ENCODE measurements around the gene NFYA. TPM values are rescaled to one million over a fixed set of nuclear protein-coding genes. Genes with fewer than 3 reads are reported as not detected.

The NFYA gene
- total and polyA plus RNA-seq, 4 donors: 5.9 to 38.0 (median 16.7) TPM

DNA sequence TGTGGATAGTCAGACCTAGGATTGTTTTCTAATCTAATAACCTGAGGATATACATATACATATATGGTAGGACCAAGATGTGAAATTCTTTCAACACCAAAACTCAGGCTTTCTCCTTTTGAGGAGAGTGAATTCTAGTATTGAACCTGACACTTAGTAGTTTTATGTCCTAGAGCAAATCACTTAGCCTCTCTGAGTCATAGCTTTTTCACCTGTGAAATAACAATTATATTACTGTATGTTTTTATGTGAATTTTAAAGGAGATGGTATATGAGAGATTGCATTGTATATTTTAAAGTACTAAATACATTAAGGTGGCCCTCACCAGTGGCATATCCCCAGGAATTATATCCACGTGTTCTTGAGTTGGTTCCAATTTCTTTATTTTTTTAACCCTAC lies 46.7 kb downstream of the NFYA start:
- 40 to 67% methylated on average over 1 of the region's 1 CpG for WGBS, 2 donors
- DNase-seq (no peak), ATAC-seq (ENCODE audit: insufficient read depth, low FRiP score) (no peak)
- H3K9me3 ChIP-seq (ENCODE audit: control insufficient read depth in 4 of 4, insufficient read depth in 3 of 4, low read length in 3 of 4): no peaks in the 10 kb centered on the region
- no peak overlapping the region for H3K27ac ChIP-seq (ENCODE audit: low read depth in 1 of 2, low read length in 1 of 2)
- H3K4me1 ChIP-seq (ENCODE audit: control insufficient read depth in 5 of 5, insufficient read depth in 5 of 5, low read length in 5 of 5): no peaks in the 10 kb centered on the region
- H3K9ac ChIP-seq (ENCODE audit: insufficient read depth in 1 of 2, low read length in 2 of 2): no peak overlapping the region
- H3K36me3 ChIP-seq (ENCODE audit: control insufficient read depth in 4 of 4, insufficient read depth in 4 of 4, low read length in 4 of 4): peaks cover 0 to 5% (median 0%) of the 10 kb centered on the region in 4 donors
- TF ChIP-seq CTCF (IDR thresholded peaks at IDR 0.05; ENCODE audit: control extremely low read depth, extremely low read depth): no peak
- no peak overlapping the region for H3K4me3 ChIP-seq
- H3K27me3 ChIP-seq (ENCODE audit: control insufficient read depth in 3 of 3, insufficient read depth in 3 of 3, low read length in 2 of 3): no peaks in the 10 kb centered on the region

DNA sequence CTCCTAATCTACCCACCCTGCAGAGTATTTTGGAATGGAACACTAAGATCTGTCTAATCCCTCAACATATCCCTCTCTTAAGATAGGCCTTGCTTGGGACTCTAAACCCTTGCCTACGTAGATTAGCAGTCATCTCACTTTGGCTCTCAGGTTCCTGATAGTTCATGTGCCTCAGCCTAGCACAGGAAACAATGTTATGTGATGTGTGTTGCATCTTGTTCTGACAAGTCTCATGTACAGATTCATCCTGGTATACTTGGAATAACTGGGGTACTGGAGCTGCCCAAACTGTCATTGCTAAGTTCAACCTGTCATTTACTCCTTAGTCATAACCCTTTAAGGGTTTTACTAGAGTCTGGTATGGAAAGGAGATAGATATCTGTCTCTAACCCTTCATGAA lies 47.3 kb downstream of the NFYA start:
- peaks cover 0 to 5% (median 0%) of the 10 kb centered on the region in 4 donors for H3K36me3 ChIP-seq (ENCODE audit: control insufficient read depth in 4 of 4, insufficient read depth in 4 of 4, low read length in 4 of 4)
- ATAC-seq (ENCODE audit: insufficient read depth, low FRiP score): no peak
- 97 to 99% methylated on average over 1 of the region's 1 CpG for WGBS, 2 donors
- no peak overlapping the region for H3K9ac ChIP-seq (ENCODE audit: insufficient read depth in 1 of 2, low read length in 2 of 2)
- no peaks in the 10 kb centered on the region for H3K27me3 ChIP-seq (ENCODE audit: control insufficient read depth in 3 of 3, insufficient read depth in 3 of 3, low read length in 2 of 3)
- no peaks in the 10 kb centered on the region for H3K4me1 ChIP-seq (ENCODE audit: control insufficient read depth in 5 of 5, insufficient read depth in 5 of 5, low read length in 5 of 5)
- TF ChIP-seq CTCF (IDR thresholded peaks at IDR 0.05; ENCODE audit: control extremely low read depth, extremely low read depth): no peak
- no peak overlapping the region for H3K4me3 ChIP-seq
- no peaks in the 10 kb centered on the region for H3K9me3 ChIP-seq (ENCODE audit: control insufficient read depth in 4 of 4, insufficient read depth in 3 of 4, low read length in 3 of 4)
- DNase-seq: no peak
- H3K27ac ChIP-seq (ENCODE audit: low read depth in 1 of 2, low read length in 1 of 2): no peak overlapping the region

- Histone ChIP-seq H3K4me3 (no peak overlapping the region), H3K4me1 (ENCODE audit: control insufficient read depth in 5 of 5, insufficient read depth in 5 of 5, low read length in 5 of 5) (no peaks in the 10 kb centered on the region), H3K27me3 (ENCODE audit: control insufficient read depth in 3 of 3, insufficient read depth in 3 of 3, low read length in 2 of 3) (no peaks in the 10 kb centered on the region), H3K36me3 (ENCODE audit: control insufficient read depth in 4 of 4, insufficient read depth in 4 of 4, low read length in 4 of 4) (peaks cover 0 to 5% (median 0%) of the 10 kb centered on the region in 4 donors), H3K9ac (ENCODE audit: insufficient read depth in 1 of 2, low read length in 2 of 2) (no peak overlapping the region), H3K27ac (ENCODE audit: low read depth in 1 of 2, low read length in 1 of 2) (no peak overlapping the region), H3K9me3 (ENCODE audit: control insufficient read depth in 4 of 4, insufficient read depth in 3 of 4, low read length in 3 of 4) (no peaks in the 10 kb centered on the region)
- ATAC-seq (ENCODE audit: insufficient read depth, low FRiP score) (peak; percentile 68), DNase-seq (no peak)
- TF ChIP-seq CTCF (IDR thresholded peaks at IDR 0.05; ENCODE audit: control extremely low read depth, extremely low read depth): no peak
- WGBS, 2 donors: 72 to 90% methylated on average over 1 of the region's 1 CpG
Measured at GRCh38 chr6:41122373-41122772, 49.6 kb downstream of the NFYA start.

GRCh38 chr6:41122918-41123317 lies 50.1 kb downstream of the NFYA start:
- H3K27ac ChIP-seq (ENCODE audit: low read depth in 1 of 2, low read length in 1 of 2): no peak overlapping the region
- no peaks in the 10 kb centered on the region for H3K27me3 ChIP-seq (ENCODE audit: control insufficient read depth in 3 of 3, insufficient read depth in 3 of 3, low read length in 2 of 3)
- DNase-seq (peak in 1 of 3 donors; percentile 21), ATAC-seq (ENCODE audit: insufficient read depth, low FRiP score) (no peak)
- no peak for TF ChIP-seq CTCF (IDR thresholded peaks at IDR 0.05; ENCODE audit: control extremely low read depth, extremely low read depth)
- no peaks in the 10 kb centered on the region for H3K4me1 ChIP-seq (ENCODE audit: control insufficient read depth in 5 of 5, insufficient read depth in 5 of 5, low read length in 5 of 5)
- 71 to 85% methylated on average over 1 of the region's 1 CpG for WGBS, 2 donors
- no peak overlapping the region for H3K4me3 ChIP-seq
- H3K9me3 ChIP-seq (ENCODE audit: control insufficient read depth in 4 of 4, insufficient read depth in 3 of 4, low read length in 3 of 4): no peaks in the 10 kb centered on the region
- H3K9ac ChIP-seq (ENCODE audit: insufficient read depth in 1 of 2, low read length in 2 of 2): no peak overlapping the region
- H3K36me3 ChIP-seq (ENCODE audit: control insufficient read depth in 4 of 4, insufficient read depth in 4 of 4, low read length in 4 of 4): peaks cover 0 to 5% (median 0%) of the 10 kb centered on the region in 4 donors

Measured in lung (tissue), 12 donors.